Right lobe of liver (tissue), 4 donors: ENCODE data around the gene RIMKLB.

Source experiments
- POLR2A ChIP-seq: fragments of 450-650 bp; IDR thresholded peaks from one replicate; pipeline ENCODE4 v1.6.1; 2017; ENCODE audit warnings: antibody characterized with exemption, mild to moderate bottlenecking
- TF ChIP-seq, protein P1 (sequence below), 4 donors: fragments of 200-600 bp in 3 of 4; fragments of 450-650 bp in 1 of 4; IDR thresholded peaks; one replicate each; pipeline versions ENCODE4 v1.5.1 to v1.8.0; 2016 to 2022; ENCODE audit warnings: antibody characterized with exemption in 4 of 4, mild to moderate bottlenecking in 2 of 4
- donor health status: DM: no; HTN: no; CAD: no.
- donor health status: DM: no; HTN: no; CAD: no.
- donor health status: DM: no; HTN: yes; CAD: no.

GRCh38 chr12:8698879-8699278 lies 1.1 kb downstream of the RIMKLB start:
- TF ChIP-seq, protein P1, sequence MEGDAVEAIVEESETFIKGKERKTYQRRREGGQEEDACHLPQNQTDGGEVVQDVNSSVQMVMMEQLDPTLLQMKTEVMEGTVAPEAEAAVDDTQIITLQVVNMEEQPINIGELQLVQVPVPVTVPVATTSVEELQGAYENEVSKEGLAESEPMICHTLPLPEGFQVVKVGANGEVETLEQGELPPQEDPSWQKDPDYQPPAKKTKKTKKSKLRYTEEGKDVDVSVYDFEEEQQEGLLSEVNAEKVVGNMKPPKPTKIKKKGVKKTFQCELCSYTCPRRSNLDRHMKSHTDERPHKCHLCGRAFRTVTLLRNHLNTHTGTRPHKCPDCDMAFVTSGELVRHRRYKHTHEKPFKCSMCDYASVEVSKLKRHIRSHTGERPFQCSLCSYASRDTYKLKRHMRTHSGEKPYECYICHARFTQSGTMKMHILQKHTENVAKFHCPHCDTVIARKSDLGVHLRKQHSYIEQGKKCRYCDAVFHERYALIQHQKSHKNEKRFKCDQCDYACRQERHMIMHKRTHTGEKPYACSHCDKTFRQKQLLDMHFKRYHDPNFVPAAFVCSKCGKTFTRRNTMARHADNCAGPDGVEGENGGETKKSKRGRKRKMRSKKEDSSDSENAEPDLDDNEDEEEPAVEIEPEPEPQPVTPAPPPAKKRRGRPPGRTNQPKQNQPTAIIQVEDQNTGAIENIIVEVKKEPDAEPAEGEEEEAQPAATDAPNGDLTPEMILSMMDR (IDR thresholded peaks at IDR 0.05), result no peak
- TF ChIP-seq POLR2A, result no peak
